ENCODE measurements around the gene IL4R. TPM values are rescaled to one million over a fixed set of nuclear protein-coding genes. Genes with fewer than 3 reads are reported as not detected.

IL4R gene
- total and polyA plus RNA-seq, 10 of the 15 experiments (the other 5 are each of a cell fraction or from before 2014, with no cell fraction given) = 2.6 to 70.4 (median 36.6) TPM

- no peak for DNase-seq (ENCODE audit: low read depth, low spot score)
- CTCF ChIA-PET = interaction anchor here (0.7 to 9.0 kb wide), 5 partner anchors 18 to 165 kb away, joined by 3 to 119 read pairs (median 4); no protein-coding TSS in a partner anchor
- no peak overlapping the region for H3K4me3 ChIP-seq
- TF ChIP-seq POLR2AphosphoS5 (IDR thresholded peaks at IDR 0.05; ENCODE audit: low read length) = no peak
- TF ChIP-seq ZBED1 (IDR thresholded peaks at IDR 0.05; ENCODE audit: borderline replicate concordance) = no peak
- TF ChIP-seq ZBTB33 (IDR thresholded peaks at IDR 0.05) = no peak
- TF ChIP-seq ZSCAN29 (IDR thresholded peaks at IDR 0.05) = no peak
- TF ChIP-seq ZNF217 (IDR thresholded peaks at IDR 0.05) = no peak
- no peak for TF ChIP-seq CHD1 (IDR thresholded peaks at IDR 0.05; ENCODE audit: low read depth, low read length)
- no peak for TF ChIP-seq SRF (IDR thresholded peaks at IDR 0.05; ENCODE audit: low read depth in 2 of 2, low read length in 2 of 2)
- no peak for TF ChIP-seq RB1 (IDR thresholded peaks at IDR 0.05; ENCODE audit: borderline replicate concordance)
- no peak for TF ChIP-seq EGR1 (IDR thresholded peaks at IDR 0.05; ENCODE audit: borderline replicate concordance in 1 of 2, low read depth in 2 of 2, low read length in 2 of 2)
- TF ChIP-seq RBBP5 (conservative IDR thresholded peaks at IDR 0.05) = no peak
- no peak for TF ChIP-seq PML (IDR thresholded peaks at IDR 0.05; ENCODE audit: low read length)
- no peak for TF ChIP-seq FOXK2 (IDR thresholded peaks at IDR 0.05)
- no peak for TF ChIP-seq USF1 (IDR thresholded peaks at IDR 0.05; ENCODE audit: borderline replicate concordance, extremely low read length, insufficient read depth, low read depth, low read length)
- no peak for TF ChIP-seq CBFB (IDR thresholded peaks at IDR 0.05; ENCODE audit: low read depth)
- H3K9me3 ChIP-seq (replicated peaks; ENCODE audit: control insufficient read depth, insufficient read depth, low read length) = no peaks in the 10 kb centered on the region
- H3K27ac ChIP-seq (ENCODE audit: control insufficient read depth, insufficient read depth) = no peak overlapping the region
- no peaks in the 10 kb centered on the region; a peak in 2 of 4 replicates for H3K36me3 ChIP-seq (ENCODE audit: control insufficient read depth in 2 of 2, insufficient read depth in 2 of 2, low read length in 1 of 2)
- no peaks in the 10 kb centered on the region for H3K27me3 ChIP-seq (replicated peaks in 1 of 2; ENCODE audit: control insufficient read depth in 2 of 2, insufficient read depth in 2 of 2, low read length in 1 of 2)
- no peak for FAIRE-seq
- ATAC-seq = no peak
- peaks cover 74% of the 10 kb centered on the region for H3K79me2 ChIP-seq (ENCODE audit: control insufficient read depth, insufficient read depth, low read length)
- H3K4me2 ChIP-seq (ENCODE audit: control insufficient read depth, insufficient read depth) = no peak overlapping the region
- SMC1A ChIA-PET (ENCODE audit: uncharacterized antibody, unreplicated experiment) = interaction anchor here (0.6 to 9.6 kb wide), 12 partner anchors 11 to 126 kb away, joined by 3 to 65 read pairs (median 4); no protein-coding TSS in a partner anchor
- H3K9ac ChIP-seq (ENCODE audit: control insufficient read depth, insufficient read depth, low read length) = no peak overlapping the region
- H4K20me1 ChIP-seq (ENCODE audit: control insufficient read depth, insufficient read depth) = no peaks in the 10 kb centered on the region; the same call in 1 of the 2 replicates
- intact Hi-C loops (cut with micrococcal nuclease; ENCODE audit: unreplicated experiment) = no loop called here
- RAD21 ChIA-PET (ENCODE audit: unreplicated experiment) = interaction anchor here (1.1 to 8.3 kb wide), 3 partner anchors 78 to 89 kb away, joined by 3 to 93 read pairs (median 3); no protein-coding TSS in a partner anchor
- in situ Hi-C loops (cut with MboI) = no loop called here
- POLR2A ChIA-PET = interaction anchor here (0.6 to 1.2 kb wide), 5 partner anchors 32 to 80 kb away, joined by 4 to 5 read pairs (median 4); no protein-coding TSS in a partner anchor
- no TSS peak for BruUV-seq (replicated peaks)
- WGBS (ENCODE audit: insufficient coverage, insufficient replicate concordance, low lambda C conversion rate, missing lambda C conversion rate) = 89% methylated on average over 7 of the region's 7 CpGs
- H3K4me1 ChIP-seq (ENCODE audit: control insufficient read depth, insufficient read depth, low read length) = peaks cover 29% of the 10 kb centered on the region
- no peak overlapping the region for H2AFZ ChIP-seq (ENCODE audit: control insufficient read depth, low read depth, low read length)
Observed at GRCh38 chr16:27321013-27321915, 7.5 kb downstream of the IL4R start.
